MM.1S (cell line): ENCODE measurements around the gene DYRK4.

ENCODE experiments used
- EZH2 ChIP-seq: fragments of 300-600 bp; sonication (generic); optimal IDR thresholded peaks from 2 replicates; pipeline ENCODE3; 2017; ENCODE audit warnings: low read depth, mild to moderate bottlenecking, antibody characterized with exemption, low read length, mixed read lengths
- EZH2phosphoT487 ChIP-seq: fragments of 300-600 bp; sonication (generic); IDR thresholded peaks from 2 replicates; pipeline ENCODE4 v1.6.1; 2018; ENCODE audit warnings: antibody characterized with exemption, low read length

DNA sequence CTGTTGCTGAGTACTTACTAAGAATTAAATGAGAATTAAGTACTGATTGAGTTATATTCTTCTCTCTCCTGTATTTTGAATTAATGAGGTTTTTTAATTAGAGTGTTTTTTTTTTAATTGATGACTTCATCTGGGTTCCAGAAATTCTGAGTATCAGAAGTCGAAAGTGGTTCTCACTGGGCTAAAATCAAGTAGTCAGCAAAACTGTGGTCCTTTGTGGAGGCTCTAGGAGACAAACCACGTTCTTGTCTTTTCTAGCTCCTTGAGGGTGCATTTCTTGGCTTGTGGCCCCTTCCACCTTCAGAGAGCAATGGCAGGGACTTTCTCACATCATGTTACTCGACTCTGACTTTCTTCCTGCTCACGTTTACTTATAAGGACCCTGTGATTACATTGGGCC is 8.1 kb upstream of the DYRK4 start:
- no peak for TF ChIP-seq EZH2
- TF ChIP-seq EZH2phosphoT487, result no peak
